Right atrium auricular region (tissue), 2 donors: ENCODE measurements around the gene DLG2. TPM values are rescaled to one million over a fixed set of nuclear protein-coding genes. Genes with fewer than 3 reads are reported as not detected.

Source experiments
- DNase-seq: peaks from one replicate; pipeline ENCODE4 v3.0.0-alpha.2; 2019; ENCODE audit warnings: low spot score
- H3K27ac ChIP-seq, 2 donors: fragments of 200-600 bp; sonication (generic); 1 replicate in 1 of 2; 2 replicates in 1 of 2; pipeline ENCODE4 v1.5.1; 2016 to 2019
- H3K27me3 ChIP-seq, 2 donors: fragments of 200-600 bp; sonication (generic); one replicate each; pipeline versions ENCODE4 v1.5.1 to v1.6.0; 2017 to 2019
- H3K36me3 ChIP-seq: fragments of 200-600 bp; sonication (generic); one replicate; pipeline ENCODE4 v1.5.1; 2016
- H3K4me1 ChIP-seq, 2 donors: fragments of 200-600 bp; sonication (generic); one replicate each; pipeline versions ENCODE4 v1.5.1 to v1.6.0; 2017 to 2019
- H3K4me3 ChIP-seq, 2 donors: fragments of 200-600 bp; sonication (generic); 1 replicate in 1 of 2; 2 replicates in 1 of 2; pipeline ENCODE4 v1.5.1; 2017 to 2019; ENCODE audit warnings: mild to moderate bottlenecking in 1 of 2, moderate library complexity in 1 of 2
- H3K9me3 ChIP-seq, 2 donors: fragments of 200-600 bp; sonication (generic); one replicate each; pipeline ENCODE4 v1.5.1; 2019
- total RNA-seq, 2 donors: library from RNA; depleted of rRNA; stranded (reverse); fragments of >200 nt; gene quantifications; one replicate each; pipeline ENCODE4 v1.1.0, GENCODE V29; 2016
- TF ChIP-seq, protein P1 (sequence below), 2 donors: fragments of 200-600 bp; sonication (generic); IDR thresholded peaks; one replicate each; pipeline ENCODE4 v1.5.1; 2019; ENCODE audit warnings: antibody characterized with exemption in 2 of 2

Gene DLG2
- total RNA-seq, 2 donors from 2014 or later = 6.6 to 6.7 TPM

- no peaks in the 10 kb centered on the region for H3K36me3 ChIP-seq
- no peaks in the 10 kb centered on the region for H3K9me3 ChIP-seq
- no peaks in the 10 kb centered on the region for H3K4me1 ChIP-seq
- no peaks in the 10 kb centered on the region for H3K27me3 ChIP-seq
- no peak for DNase-seq
- H3K27ac ChIP-seq = no peak overlapping the region
- TF ChIP-seq, protein P1, sequence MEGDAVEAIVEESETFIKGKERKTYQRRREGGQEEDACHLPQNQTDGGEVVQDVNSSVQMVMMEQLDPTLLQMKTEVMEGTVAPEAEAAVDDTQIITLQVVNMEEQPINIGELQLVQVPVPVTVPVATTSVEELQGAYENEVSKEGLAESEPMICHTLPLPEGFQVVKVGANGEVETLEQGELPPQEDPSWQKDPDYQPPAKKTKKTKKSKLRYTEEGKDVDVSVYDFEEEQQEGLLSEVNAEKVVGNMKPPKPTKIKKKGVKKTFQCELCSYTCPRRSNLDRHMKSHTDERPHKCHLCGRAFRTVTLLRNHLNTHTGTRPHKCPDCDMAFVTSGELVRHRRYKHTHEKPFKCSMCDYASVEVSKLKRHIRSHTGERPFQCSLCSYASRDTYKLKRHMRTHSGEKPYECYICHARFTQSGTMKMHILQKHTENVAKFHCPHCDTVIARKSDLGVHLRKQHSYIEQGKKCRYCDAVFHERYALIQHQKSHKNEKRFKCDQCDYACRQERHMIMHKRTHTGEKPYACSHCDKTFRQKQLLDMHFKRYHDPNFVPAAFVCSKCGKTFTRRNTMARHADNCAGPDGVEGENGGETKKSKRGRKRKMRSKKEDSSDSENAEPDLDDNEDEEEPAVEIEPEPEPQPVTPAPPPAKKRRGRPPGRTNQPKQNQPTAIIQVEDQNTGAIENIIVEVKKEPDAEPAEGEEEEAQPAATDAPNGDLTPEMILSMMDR (IDR thresholded peaks at IDR 0.05) = no peak
- H3K4me3 ChIP-seq = no peak overlapping the region
These were observed 984.6 kb downstream of the DLG2 start for GRCh38 chr11:84642500-84642899.

GRCh38 chr11:84634309-84634708, 992.8 kb downstream of the DLG2 start:
- Histone ChIP-seq H3K4me3 (no peak overlapping the region), H3K27ac (no peak overlapping the region), H3K36me3 (no peaks in the 10 kb centered on the region), H3K27me3 (no peaks in the 10 kb centered on the region), H3K4me1 (no peaks in the 10 kb centered on the region), H3K9me3 (no peaks in the 10 kb centered on the region)
- TF ChIP-seq, protein P1 (IDR thresholded peaks at IDR 0.05) = no peak
- DNase-seq = no peak

GRCh38 chr11:84628871-84629620, 998.1 kb downstream of the DLG2 start:
- H3K9me3 ChIP-seq = no peaks in the 10 kb centered on the region
- no peaks in the 10 kb centered on the region for H3K4me1 ChIP-seq
- H3K27ac ChIP-seq = no peak overlapping the region
- DNase-seq = no peak
- TF ChIP-seq, protein P1 (IDR thresholded peaks at IDR 0.05) = no peak
- no peak overlapping the region for H3K4me3 ChIP-seq
- H3K36me3 ChIP-seq = no peaks in the 10 kb centered on the region
- no peaks in the 10 kb centered on the region for H3K27me3 ChIP-seq

- DNase-seq = no peak
These were observed 1000.9 kb downstream of the DLG2 start for GRCh38 chr11:84626256-84626655.

DNA sequence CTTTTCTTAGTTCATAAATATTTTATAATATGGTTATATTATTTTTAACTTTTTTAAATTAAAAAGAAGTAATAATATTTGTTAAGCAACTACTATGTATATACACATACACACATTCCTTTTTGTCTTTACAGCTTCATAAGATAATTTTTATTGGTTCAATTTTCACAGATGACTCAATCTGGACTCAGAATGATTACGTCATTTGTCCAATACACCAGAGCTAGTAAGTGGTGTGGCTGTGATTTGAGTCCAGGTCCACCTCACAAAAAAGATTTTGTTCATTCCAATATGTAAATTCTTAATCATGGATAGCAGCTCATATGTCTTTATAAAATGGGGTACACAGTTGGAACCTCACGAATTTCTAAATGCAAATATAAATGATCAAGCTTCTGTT, 1014.5 kb downstream of the DLG2 start:
- no peaks in the 10 kb centered on the region for H3K9me3 ChIP-seq
- H3K4me1 ChIP-seq = no peaks in the 10 kb centered on the region
- no peak overlapping the region for H3K27ac ChIP-seq
- no peaks in the 10 kb centered on the region for H3K27me3 ChIP-seq
- H3K4me3 ChIP-seq = no peak overlapping the region
- no peak for DNase-seq
- no peaks in the 10 kb centered on the region for H3K36me3 ChIP-seq
- TF ChIP-seq, protein P1 (IDR thresholded peaks at IDR 0.05) = no peak

More at GRCh38 chr11:84626256-84626655, 1000.9 kb downstream of the DLG2 start:
- H3K36me3 ChIP-seq = no peaks in the 10 kb centered on the region
- H3K4me1 ChIP-seq = no peaks in the 10 kb centered on the region
- H3K27ac ChIP-seq = no peak overlapping the region
- no peaks in the 10 kb centered on the region for H3K27me3 ChIP-seq
- H3K4me3 ChIP-seq = no peak overlapping the region
- H3K9me3 ChIP-seq = no peaks in the 10 kb centered on the region
- TF ChIP-seq, protein P1 (IDR thresholded peaks at IDR 0.05) = no peak

DNA sequence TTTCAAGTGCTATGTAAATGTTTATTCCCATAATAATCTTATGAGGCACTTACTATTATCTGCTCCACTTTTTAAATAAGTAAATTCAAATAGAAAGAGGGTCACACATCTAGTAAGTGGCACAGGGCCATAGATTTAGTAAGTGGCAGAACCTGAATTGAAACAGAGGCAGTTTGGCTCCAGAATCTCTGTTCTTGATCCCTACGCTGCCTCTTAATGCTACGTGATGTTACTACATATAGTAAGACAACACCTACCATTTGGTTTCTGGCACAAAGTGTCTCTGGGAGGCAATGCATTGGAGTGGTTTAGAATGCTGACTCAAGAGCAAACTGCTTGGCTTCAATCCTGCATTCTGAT, 1018.3 kb downstream of the DLG2 start:
- Histone ChIP-seq H3K36me3 (no peaks in the 10 kb centered on the region), H3K4me1 (no peaks in the 10 kb centered on the region), H3K27me3 (no peaks in the 10 kb centered on the region), H3K4me3 (no peak overlapping the region), H3K27ac (peak overlapping the region; percentile 29 to 79), H3K9me3 (no peaks in the 10 kb centered on the region)
- DNase-seq = no peak
- TF ChIP-seq, protein P1 (IDR thresholded peaks at IDR 0.05) = no peak
